IMR-90 (cell line): ENCODE data around the gene MYO3B. TPM values are rescaled to one million over a fixed set of nuclear protein-coding genes. Genes with fewer than 3 reads are reported as not detected.

Experiments
- ATAC-seq: fragments of 200-7000 bp; cut with Tn5 transposase; 2 replicates; pipeline ENCODE4 v1.9.1; 2020; ENCODE audit warnings: low read depth, mild to moderate bottlenecking, moderate library complexity
- BruUV-seq: library from RNA; stranded (reverse); fragments of 400-500 nt; replicated peaks from 2 replicates; lab custom pipeline; 2021; lab: Mats Ljungman, UMichigan
- CTCF ChIA-PET: fragments of 300-600 bp; formaldehyde crosslinking; extraction: SDS; loops from one replicate; lab custom pipeline; 2021; ENCODE audit warnings: antibody characterized with exemption; lab: Yijun Ruan, JAX
- POLR2A ChIA-PET: fragments of 300-600 bp; sonication (Branson Sonifier 250); formaldehyde crosslinking; loops from one replicate; lab custom pipeline; 2022; ENCODE audit warnings: antibody characterized with exemption; ENCODE audit not compliant: unreplicated experiment; lab: Charles Lee
- DNase-seq: peaks from one replicate; pipeline ENCODE4 v3.0.0; 2013
- H2AFZ ChIP-seq: replicated peaks from 2 replicates; pipeline ENCODE3; 2013; ENCODE audit warnings: low read length, mild to moderate bottlenecking; ENCODE audit not compliant: poor library complexity
- H2AK5ac ChIP-seq: 2 replicates; pipeline ENCODE4 v1.6.1; 2013; ENCODE audit warnings: low read depth, low read length, inconsistent platforms
- H2AK9ac ChIP-seq: replicated peaks from 2 replicates; pipeline ENCODE3; 2013; ENCODE audit warnings: mild to moderate bottlenecking, low read depth, low read length, moderate library complexity; ENCODE audit not compliant: poor library complexity
- H2BK120ac ChIP-seq: 2 replicates; pipeline ENCODE4 v1.6.1; 2013; ENCODE audit warnings: low read depth, low read length, inconsistent platforms
- H2BK15ac ChIP-seq: 3 replicates; pipeline ENCODE4 v1.6.1; 2013; ENCODE audit warnings: low read depth, low read length, inconsistent platforms
- H2BK20ac ChIP-seq: 2 replicates; pipeline ENCODE4 v1.6.1; 2013; ENCODE audit warnings: low read depth, mild to moderate bottlenecking, inconsistent platforms, low read length, moderate library complexity
- H2BK5ac ChIP-seq: 2 replicates; pipeline ENCODE4 v1.6.1; 2013; ENCODE audit warnings: mild to moderate bottlenecking, low read depth, low read length, inconsistent platforms; ENCODE audit not compliant: poor library complexity, severe bottlenecking
- H3K14ac ChIP-seq: replicated peaks from 2 replicates; pipeline ENCODE4 v1.6.1; 2013; ENCODE audit warnings: low read depth, low read length, inconsistent platforms
- H3K18ac ChIP-seq: 2 replicates; pipeline ENCODE4 v1.6.1; 2013; ENCODE audit warnings: low read depth, low read length, control low read depth
- H3K23ac ChIP-seq: 2 replicates; pipeline ENCODE4 v1.6.1; 2013; ENCODE audit warnings: low read depth, low read length, inconsistent platforms
- H3K27ac ChIP-seq: 2 replicates; pipeline ENCODE4 v1.5.1; 2013; ENCODE audit warnings: mild to moderate bottlenecking, control low read depth, low read length; ENCODE audit not compliant: insufficient read depth
- H3K27me3 ChIP-seq: 2 replicates; pipeline ENCODE4 v1.6.1; 2013; ENCODE audit warnings: low read length; ENCODE audit not compliant: control insufficient read depth, insufficient read depth
- H3K36me3 ChIP-seq: 2 replicates; pipeline ENCODE4 v1.6.1; 2013; ENCODE audit warnings: low read length, mixed read lengths; ENCODE audit not compliant: control insufficient read depth, insufficient read depth
- H3K4ac ChIP-seq: 2 replicates; pipeline ENCODE4 v1.6.1; 2013; ENCODE audit warnings: low read depth, low read length, inconsistent platforms
- H3K4me1 ChIP-seq: 2 replicates; pipeline ENCODE4 v1.6.1; 2013; ENCODE audit warnings: low read length, mixed read lengths; ENCODE audit not compliant: control insufficient read depth, insufficient read depth
- H3K4me2 ChIP-seq: 2 replicates; pipeline ENCODE4 v1.6.1; 2013; ENCODE audit warnings: low read depth, mild to moderate bottlenecking, control low read depth, low read length, moderate library complexity
- H3K4me3 ChIP-seq: 2 replicates; pipeline ENCODE4 v1.5.1; 2013; ENCODE audit warnings: low read depth, mild to moderate bottlenecking, control low read depth, low read length, moderate library complexity; ENCODE audit not compliant: insufficient read depth
- H3K56ac ChIP-seq: 2 replicates; pipeline ENCODE4 v1.6.1; 2013; ENCODE audit warnings: low read length, inconsistent platforms; ENCODE audit not compliant: insufficient read depth; ENCODE audit errors: extremely low read depth
- H3K79me1 ChIP-seq, 2 experiments: 2 replicates each; pipeline ENCODE4 v1.6.1; 2013; ENCODE audit warnings: low read length in 2 of 2, inconsistent platforms in 1 of 2, low read depth in 1 of 2
- H3K9ac ChIP-seq: 2 replicates; pipeline ENCODE4 v1.6.1; 2013; ENCODE audit warnings: low read depth, low read length, control low read depth
- H3K9me1 ChIP-seq: 2 replicates; pipeline ENCODE4 v1.6.1; 2013; ENCODE audit warnings: low read length, inconsistent platforms; ENCODE audit not compliant: insufficient read depth
- H3K9me3 ChIP-seq: 2 replicates; pipeline ENCODE4 v1.6.1; 2013; ENCODE audit warnings: low read length; ENCODE audit not compliant: control insufficient read depth, insufficient read depth
- H4K20me1 ChIP-seq: 2 replicates; pipeline ENCODE4 v1.6.1; 2013; ENCODE audit warnings: low read length, inconsistent platforms; ENCODE audit not compliant: insufficient read depth
- H4K5ac ChIP-seq: 2 replicates; pipeline ENCODE4 v1.6.1; 2013; ENCODE audit warnings: mild to moderate bottlenecking, low read depth, low read length, control low read depth
- H4K8ac ChIP-seq, 2 experiments: 2 replicates each; pipeline ENCODE4 v1.6.1; 2013; ENCODE audit warnings: low read depth in 2 of 2, low read length in 2 of 2, control low read depth in 1 of 2, inconsistent platforms in 1 of 2
- H4K91ac ChIP-seq: 2 replicates; pipeline ENCODE4 v1.6.1; 2013; ENCODE audit warnings: low read depth, low read length, inconsistent platforms; ENCODE audit not compliant: insufficient read depth
- BHLHE40 ChIP-seq: fragments of 150-350 bp; IDR thresholded peaks from 2 replicates; pipeline ENCODE4 v1.6.1; 2016; ENCODE audit warnings: mild to moderate bottlenecking, low read depth, low read length
- CHD1 ChIP-seq: IDR thresholded peaks from 2 replicates; pipeline ENCODE4 v1.6.1; 2012; ENCODE audit warnings: low read depth, low read length, improper control_type of control experiment
- CTCF ChIP-seq: conservative IDR thresholded peaks from 2 replicates; pipeline ENCODE4 v1.5.1; 2012; ENCODE audit warnings: mild to moderate bottlenecking, low read depth, low read length, improper control_type of control experiment
- MAFK ChIP-seq: IDR thresholded peaks from 2 replicates; pipeline ENCODE4 v1.6.1; 2012; ENCODE audit warnings: low read depth, low read length, improper control_type of control experiment
- MAZ ChIP-seq: IDR thresholded peaks from 2 replicates; pipeline ENCODE4 v1.6.1; 2012; ENCODE audit warnings: low read depth, mild to moderate bottlenecking, low read length, improper control_type of control experiment, moderate library complexity, borderline replicate concordance
- NFE2L2 ChIP-seq: fragments of 150-350 bp; IDR thresholded peaks from 2 replicates; pipeline ENCODE4 v1.6.1; 2016; ENCODE audit warnings: low read depth, mild to moderate bottlenecking, low read length
- POLR2A ChIP-seq: IDR thresholded peaks from 2 replicates; pipeline ENCODE4 v1.6.1; 2012; ENCODE audit warnings: mild to moderate bottlenecking, low read depth, low read length
- RAD21 ChIP-seq: IDR thresholded peaks from 2 replicates; pipeline ENCODE4 v1.6.1; 2012; ENCODE audit warnings: low read length, improper control_type of control experiment
- RCOR1 ChIP-seq: IDR thresholded peaks from 2 replicates; pipeline ENCODE4 v1.6.1; 2012; ENCODE audit warnings: mild to moderate bottlenecking, low read length, improper control_type of control experiment; ENCODE audit not compliant: insufficient replicate concordance
- RFX5 ChIP-seq: IDR thresholded peaks from 2 replicates; pipeline ENCODE4 v1.8.0; 2012; ENCODE audit warnings: low read depth, mild to moderate bottlenecking, low read length, moderate library complexity
- SMC3 ChIP-seq: fragments of 150-350 bp; IDR thresholded peaks from 2 replicates; pipeline ENCODE4 v1.6.1; 2016; ENCODE audit warnings: low read depth, mild to moderate bottlenecking, antibody characterized with exemption, low read length, moderate library complexity
- USF2 ChIP-seq: fragments of 150-350 bp; IDR thresholded peaks from 2 replicates; pipeline ENCODE4 v1.6.1; 2017; ENCODE audit warnings: mild to moderate bottlenecking, antibody characterized with exemption, low read length, low read depth
- WGBS, 2 experiments: methylation state at CpG; one replicate each; pipeline versions ENCODE4 v1.1.5 to v1.1.7; 2013; ENCODE audit warnings: missing lambda C conversion rate in 2 of 2; ENCODE audit not compliant: insufficient read length in 1 of 2; ENCODE audit errors: extremely low coverage in 2 of 2; 5-methylcytosine and 5-hydroxymethylcytosine counted together
- dilution Hi-C: fragments of 300-500 bp; cut with HindIII; formaldehyde crosslinking; loops from one replicate; pipeline ENCODE4 v1.14.3; 2018; ENCODE audit warnings: low sequenced_read_pairs; ENCODE audit not compliant: unreplicated experiment
- in situ Hi-C: fragments of 300-500 bp; cut with MboI; formaldehyde crosslinking; loops from 3 replicates; pipeline ENCODE4 v1.14.3; 2019; ENCODE audit warnings: low sequenced_read_pairs, inconsistent platforms, mixed read lengths
- intact Hi-C: fragments of 100-400 bp; cut with micrococcal nuclease; formaldehyde crosslinking; loops from 2 replicates; pipeline ENCODE4 v1.10.0; 2022
- polyA plus RNA-seq, 3 experiments: library from polyadenylated mRNA; depleted of rRNA; stranded (reverse); fragments of >200 nt; gene quantifications; 2 replicates each; pipeline ENCODE4 v1.2.3, GENCODE V29; 2012; ENCODE audit warnings: low replicate concordance in 1 of 3
- total RNA-seq: library from RNA; depleted of rRNA; stranded (reverse); fragments of >200 nt; gene quantifications from 2 replicates; pipeline ENCODE4 v1.2.3, GENCODE V29; 2012

Gene MYO3B
- total and polyA plus RNA-seq, 2 of the 4 experiments (the other 2 are of a cell fraction) = 0.02 TPM; not detected in 1

- no peaks in the 10 kb centered on the region for H3K79me1 ChIP-seq
- H2BK120ac ChIP-seq = no peak overlapping the region
- H2BK15ac ChIP-seq = no peak overlapping the region
- dilution Hi-C loops (no loop called here), intact Hi-C loops (loop anchor here (5.0 kb wide), 1 partner anchor 55 kb away; no protein-coding TSS in a partner anchor), in situ Hi-C loops (no loop called here)
- no peak overlapping the region for H3K4me2 ChIP-seq
- H3K18ac ChIP-seq = no peak overlapping the region
- H3K4ac ChIP-seq = no peak overlapping the region
- H2AK9ac ChIP-seq = no peak overlapping the region
- H4K5ac ChIP-seq = no peak overlapping the region
- H4K91ac ChIP-seq = no peak overlapping the region
- no peak for DNase-seq
- no peak for ATAC-seq
- no peak for TF ChIP-seq RFX5
- TF ChIP-seq SMC3 = no peak
- TF ChIP-seq CHD1 = no peak
- no peak for TF ChIP-seq USF2
- TF ChIP-seq POLR2A = no peak
- no peak for TF ChIP-seq RAD21
- no peak for TF ChIP-seq NFE2L2
- no peak for TF ChIP-seq CTCF
- no peak for TF ChIP-seq MAZ
- no peak for TF ChIP-seq MAFK
- no peak for TF ChIP-seq RCOR1
- no peak for TF ChIP-seq BHLHE40
- CTCF ChIA-PET = no interaction called here
- no peak overlapping the region for H2BK20ac ChIP-seq
- H3K36me3 ChIP-seq = no peaks in the 10 kb centered on the region
- H4K8ac ChIP-seq = no peak overlapping the region
- no peak overlapping the region for H3K4me3 ChIP-seq
- H3K27me3 ChIP-seq = no peaks in the 10 kb centered on the region
- no peak overlapping the region for H2AFZ ChIP-seq
- H3K14ac ChIP-seq = no peak overlapping the region
- no TSS peak for BruUV-seq
- H3K23ac ChIP-seq = no peak overlapping the region
- no peaks in the 10 kb centered on the region for H3K4me1 ChIP-seq
- 100% methylated on average over 1 of the region's 3 CpGs; no CpG with 5 or more reads in 1 of the 2 experiments for WGBS, 2 experiments
- H3K9me1 ChIP-seq = no peaks in the 10 kb centered on the region
- no peak overlapping the region for H3K9ac ChIP-seq
- no peak overlapping the region for H2AK5ac ChIP-seq
- no peaks in the 10 kb centered on the region; the same call in 1 of the 2 replicates for H3K9me3 ChIP-seq
- H3K27ac ChIP-seq = no peak overlapping the region
- POLR2A ChIA-PET = no interaction called here
- no peaks in the 10 kb centered on the region for H4K20me1 ChIP-seq
- no peak overlapping the region for H3K56ac ChIP-seq
- no peak overlapping the region for H2BK5ac ChIP-seq
These were observed 30.4 kb upstream of the MYO3B start for GRCh38 chr2:170147576-170147975.
